Mesodermal cell (in vitro differentiated cells): Measurements from ENCODE around the gene RAET1E. TPM values are rescaled to one million over a fixed set of nuclear protein-coding genes. Genes with fewer than 3 reads are reported as not detected.
"Not testable (repeated sequence)": the region's sequence is repeated elsewhere in the genome, so short reads cannot be mapped to it uniquely, and the experiment has no call there.

ENCODE experiments used
- H3K27ac ChIP-seq: 2 replicates; pipeline ENCODE4 v1.7.0; 2013; ENCODE audit warnings: mild to moderate bottlenecking, low read depth, low read length, moderate library complexity; ENCODE audit not compliant: severe bottlenecking
- H3K36me3 ChIP-seq: 2 replicates; pipeline ENCODE4 v1.7.1; 2013; ENCODE audit warnings: mild to moderate bottlenecking, low read length, moderate library complexity; ENCODE audit not compliant: control insufficient read depth, insufficient read depth
- H3K4me1 ChIP-seq: one replicate; pipeline ENCODE4 v1.7.1; 2013; ENCODE audit warnings: mild to moderate bottlenecking, low read length; ENCODE audit not compliant: insufficient read depth, control insufficient read depth, poor library complexity, severe bottlenecking
- H3K4me3 ChIP-seq: 2 replicates; pipeline ENCODE4 v1.7.0; 2013; ENCODE audit warnings: low read length, control low read depth, mild to moderate bottlenecking; ENCODE audit not compliant: insufficient read depth, poor library complexity, severe bottlenecking; ENCODE audit errors: extremely low read depth
- H3K9me3 ChIP-seq: 2 replicates; pipeline ENCODE4 v1.7.1; 2013; ENCODE audit warnings: mild to moderate bottlenecking, low read length, moderate library complexity; ENCODE audit not compliant: control insufficient read depth
- WGBS, 2 experiments: methylation state at CpG; one replicate each; pipeline ENCODE4 v1.1.5; 2013; ENCODE audit warnings: missing lambda C conversion rate in 2 of 2; ENCODE audit not compliant: insufficient coverage in 2 of 2; 5-methylcytosine and 5-hydroxymethylcytosine counted together
- polyA plus RNA-seq, 2 experiments: library from polyadenylated mRNA; stranded (reverse); fragments of 50-300 nt; gene quantifications; one replicate each; pipeline ENCODE4 v1.2.3, GENCODE V29; 2013

The RAET1E gene
- not detected for polyA plus RNA-seq (2013, experiment 1 of 2)
- polyA plus RNA-seq (2013, experiment 2 of 2) = not detected

GRCh38 chr6:149897855-149898744 is at the start of gene RAET1E:
Gene RAET1E (minus strand): TSS chr6:149898113. CDS start chr6:149890901, 7,212 bp downstream.
- Histone ChIP-seq H3K4me1 (peaks cover 28% of the 10 kb centered on the region), H3K9me3 (no peaks in the 10 kb centered on the region), H3K27ac (no peak within 1 kb of the TSS), H3K36me3 (no peaks in the 10 kb centered on the region), H3K4me3 (no peak within 1 kb of the TSS)
- 80 to 88% methylated on average over 11 to 14 of the region's 17 CpGs for WGBS, 2 experiments

DNA sequence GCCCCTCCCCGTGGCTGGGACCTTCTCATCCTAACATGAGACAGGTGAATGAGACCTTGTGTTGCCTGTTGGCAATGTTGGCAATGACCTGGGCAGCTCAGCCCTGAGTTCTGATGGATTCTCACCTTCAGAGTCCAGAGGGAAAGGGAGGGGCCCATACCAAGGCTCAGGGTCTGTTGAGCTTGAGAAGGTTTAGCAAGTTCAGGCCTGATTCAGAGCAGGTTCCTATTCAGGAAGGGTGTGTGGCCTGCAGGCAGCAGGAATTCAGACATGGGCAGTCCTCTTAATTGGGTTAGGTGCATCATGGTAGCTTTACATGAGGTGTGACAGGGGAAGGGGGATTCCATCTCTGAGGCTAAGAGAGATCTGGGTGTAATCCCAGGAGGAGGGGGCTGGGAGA is 49.6 kb upstream of the RAET1E start:
- not testable (repeated sequence) for H3K9me3 ChIP-seq, H3K36me3 ChIP-seq, H3K4me1 ChIP-seq, H3K4me3 ChIP-seq, H3K27ac ChIP-seq
- WGBS, 2 experiments = no CpG with 5 or more reads among the region's 1 CpG

DNA sequence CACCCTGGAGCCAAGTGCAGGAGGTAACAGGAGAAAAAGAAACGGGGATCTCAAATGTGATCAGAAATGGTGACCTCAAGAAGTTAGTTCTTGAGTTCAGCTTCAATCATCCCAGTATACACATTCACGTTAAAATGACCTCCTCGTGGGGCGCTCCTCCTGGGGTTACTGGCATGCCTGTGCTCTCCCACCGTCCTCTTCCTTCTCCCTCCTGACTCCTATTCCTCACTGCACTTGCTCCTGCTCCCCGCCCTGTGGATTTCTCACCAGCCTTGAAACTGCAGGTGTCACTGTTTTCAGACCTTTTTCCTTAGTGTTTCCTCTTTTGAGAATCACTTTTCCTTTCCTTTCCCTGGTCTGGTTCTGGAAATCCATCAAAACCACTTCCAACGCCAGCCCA is 48.7 kb upstream of the RAET1E start:
- WGBS, 2 experiments = 63 to 67% methylated on average over 5 to 7 of the region's 7 CpGs
- H3K4me3 ChIP-seq, H3K27ac ChIP-seq, H3K4me1 ChIP-seq, H3K9me3 ChIP-seq, H3K36me3 ChIP-seq: not testable (repeated sequence)

DNA sequence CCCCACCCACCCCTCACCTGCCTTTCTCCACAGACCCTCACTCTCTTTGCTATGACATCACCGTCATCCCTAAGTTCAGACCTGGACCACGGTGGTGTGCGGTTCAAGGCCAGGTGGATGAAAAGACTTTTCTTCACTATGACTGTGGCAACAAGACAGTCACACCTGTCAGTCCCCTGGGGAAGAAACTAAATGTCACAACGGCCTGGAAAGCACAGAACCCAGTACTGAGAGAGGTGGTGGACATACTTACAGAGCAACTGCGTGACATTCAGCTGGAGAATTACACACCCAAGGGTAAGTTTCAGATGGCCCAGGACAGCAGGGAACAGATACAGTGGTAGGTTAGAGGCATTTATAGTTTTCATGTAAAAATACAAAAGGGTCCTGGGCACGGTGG is 47.4 kb upstream of the RAET1E start:
- H3K4me3 ChIP-seq, H3K36me3 ChIP-seq: not testable (repeated sequence)
- 88 to 90% methylated on average over 2 to 3 of the region's 6 CpGs for WGBS, 2 experiments

DNA sequence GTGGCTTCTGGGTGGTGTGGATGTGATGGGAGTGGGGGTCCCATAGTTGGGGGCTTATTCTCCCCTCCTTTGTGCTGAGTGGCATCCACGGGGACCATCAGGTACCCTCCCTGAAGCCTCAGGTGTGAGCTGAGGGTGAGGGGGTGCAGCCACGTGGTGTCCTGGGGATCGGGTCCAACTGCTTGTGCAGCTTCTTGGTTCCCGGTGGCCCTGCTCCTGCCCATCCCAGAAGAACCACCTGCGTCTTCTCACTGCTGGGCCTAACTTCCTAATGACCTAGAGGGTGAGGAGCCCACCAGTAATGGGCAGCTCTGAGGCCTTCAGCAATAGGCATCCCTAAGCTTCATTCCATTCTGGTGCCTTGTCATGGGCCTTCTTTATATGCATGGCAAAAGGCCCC is 45.4 kb upstream of the RAET1E start:
- 72 to 82% methylated on average over 4 of the region's 5 CpGs for WGBS, 2 experiments
- H3K9me3 ChIP-seq, H3K4me3 ChIP-seq, H3K27ac ChIP-seq, H3K4me1 ChIP-seq, H3K36me3 ChIP-seq: not testable (repeated sequence)

More for the DNA sequence above, 47.4 kb upstream of the RAET1E start:
- H3K4me1 ChIP-seq, H3K27ac ChIP-seq, H3K9me3 ChIP-seq: not testable (repeated sequence)

DNA sequence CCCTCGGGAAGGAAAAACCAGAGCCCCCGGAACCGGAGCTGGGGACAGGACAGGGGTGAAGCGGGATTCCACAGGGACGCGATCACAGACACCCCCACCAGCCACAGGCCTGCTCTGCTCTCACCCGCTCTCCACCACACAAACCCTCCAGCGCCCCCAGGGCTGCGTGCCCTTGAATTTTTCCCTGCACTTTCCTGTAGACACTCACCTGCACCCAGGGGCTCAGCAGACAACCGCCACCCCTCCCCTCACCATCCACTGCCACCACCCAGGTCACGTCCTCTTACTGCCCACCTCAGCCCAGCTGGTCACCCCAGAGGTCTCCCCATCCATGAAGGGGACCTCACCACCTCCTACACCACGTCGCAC is 44.5 kb upstream of the RAET1E start:
- H3K36me3 ChIP-seq = no peaks in the 10 kb centered on the region
- H3K4me3 ChIP-seq = peak overlapping the region; percentile 57
- no peak overlapping the region for H3K27ac ChIP-seq
- H3K4me1 ChIP-seq = peaks cover 3% of the 10 kb centered on the region
- WGBS, 2 experiments = 0 to 11% methylated on average over 9 to 12 of the region's 13 CpGs
- H3K9me3 ChIP-seq = no peaks in the 10 kb centered on the region

DNA sequence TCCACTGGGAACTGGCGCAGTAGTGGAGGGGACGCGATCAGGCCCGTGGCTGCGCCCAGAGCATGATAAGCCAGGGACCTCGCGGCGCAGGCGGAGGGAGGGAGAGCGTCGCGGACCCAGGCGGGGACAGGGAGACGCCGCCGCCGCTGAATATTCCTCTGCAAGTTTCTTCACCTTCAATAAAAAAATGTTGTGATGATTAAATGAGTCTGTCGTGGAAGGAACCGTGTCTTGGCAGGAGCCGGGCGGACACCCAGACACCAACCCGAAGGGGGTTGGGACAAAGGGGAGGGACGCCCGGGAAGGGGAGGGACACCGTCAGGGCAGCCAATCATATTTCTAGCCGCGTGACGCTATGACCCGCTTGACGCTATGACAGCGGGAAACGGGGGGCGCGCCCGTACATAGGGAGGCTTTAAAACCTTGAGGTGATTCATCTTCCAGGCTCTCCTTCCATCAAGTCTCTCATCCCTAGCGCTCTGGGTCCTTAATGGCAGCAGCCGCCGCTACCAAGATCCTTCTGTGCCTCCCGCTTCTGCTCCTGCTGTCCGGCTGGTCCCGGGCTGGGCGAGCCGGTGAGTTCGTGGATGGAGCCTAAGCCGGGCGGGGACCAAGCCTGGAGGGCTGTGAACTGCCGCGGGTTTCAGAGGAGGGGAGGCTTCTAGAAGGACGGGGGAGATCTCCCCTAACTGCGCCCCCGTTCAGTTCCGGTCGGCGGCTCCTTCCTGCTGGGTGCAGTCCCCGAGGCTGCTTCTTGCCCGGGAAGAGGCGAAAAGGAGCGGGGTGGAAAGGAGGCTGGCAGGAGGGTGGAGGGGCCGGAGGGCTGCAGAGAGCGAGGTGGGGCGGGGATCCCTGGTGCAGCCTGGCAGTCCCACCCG is 43.9 kb upstream of the RAET1E start, which contains the start of gene ULBP2:
ULBP2 (plus strand) TSS at position 432 of the 878 bp plus-strand sequence; CDS start at position 491, 59 bp downstream.
- H3K9me3 ChIP-seq = no peaks in the 10 kb centered on the region
- H3K36me3 ChIP-seq = no peaks in the 10 kb centered on the region
- WGBS, 2 experiments = 1% methylated on average over 39 to 42 of the region's 62 CpGs
- no peak within 1 kb of the TSS for H3K27ac ChIP-seq
- H3K4me3 ChIP-seq = peak within 1 kb of the TSS; percentile 57
- H3K4me1 ChIP-seq = peaks cover 3% of the 10 kb centered on the region

DNA sequence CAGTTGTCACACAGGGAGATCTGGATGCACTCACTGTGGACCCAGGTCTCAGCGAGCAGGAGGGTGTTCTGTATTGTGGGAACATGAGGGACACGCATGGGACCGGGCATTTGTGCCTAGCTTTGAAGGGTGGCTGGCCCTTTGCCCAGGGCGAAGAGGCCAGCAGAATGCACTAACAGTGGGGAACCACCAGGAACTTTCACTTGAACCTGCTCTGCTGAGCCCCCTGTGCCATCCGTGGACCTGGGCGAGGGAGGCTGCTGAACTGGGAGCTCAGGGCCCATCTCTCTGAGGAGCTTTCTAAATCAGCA is 42.7 kb upstream of the RAET1E start:
- no peaks in the 10 kb centered on the region for H3K36me3 ChIP-seq
- 24 to 33% methylated on average over 6 of the region's 6 CpGs for WGBS, 2 experiments
- H3K4me3 ChIP-seq = no peak overlapping the region
- peaks cover 3% of the 10 kb centered on the region for H3K4me1 ChIP-seq
- H3K27ac ChIP-seq = no peak overlapping the region
- no peaks in the 10 kb centered on the region for H3K9me3 ChIP-seq

- Histone ChIP-seq H3K27ac (no peak overlapping the region), H3K4me1 (peaks cover 3% of the 10 kb centered on the region), H3K36me3 (no peaks in the 10 kb centered on the region), H3K4me3 (no peak overlapping the region), H3K9me3 (no peaks in the 10 kb centered on the region)
- WGBS, 2 experiments = 29 to 50% methylated on average over 2 to 3 of the region's 6 CpGs
Observed at GRCh38 chr6:149939909-149940671, 42.2 kb upstream of the RAET1E start.

GRCh38 chr6:149939356-149939648 is 41.4 kb upstream of the RAET1E start:
- H3K9me3 ChIP-seq = no peaks in the 10 kb centered on the region
- no peaks in the 10 kb centered on the region for H3K36me3 ChIP-seq
- WGBS, 2 experiments = 22 to 46% methylated on average over 5 of the region's 5 CpGs
- no peak overlapping the region for H3K27ac ChIP-seq
- H3K4me3 ChIP-seq = no peak overlapping the region
- peaks cover 3% of the 10 kb centered on the region for H3K4me1 ChIP-seq
